ENCODE results near the gene EFEMP1.

The EFEMP1 gene

DNA sequence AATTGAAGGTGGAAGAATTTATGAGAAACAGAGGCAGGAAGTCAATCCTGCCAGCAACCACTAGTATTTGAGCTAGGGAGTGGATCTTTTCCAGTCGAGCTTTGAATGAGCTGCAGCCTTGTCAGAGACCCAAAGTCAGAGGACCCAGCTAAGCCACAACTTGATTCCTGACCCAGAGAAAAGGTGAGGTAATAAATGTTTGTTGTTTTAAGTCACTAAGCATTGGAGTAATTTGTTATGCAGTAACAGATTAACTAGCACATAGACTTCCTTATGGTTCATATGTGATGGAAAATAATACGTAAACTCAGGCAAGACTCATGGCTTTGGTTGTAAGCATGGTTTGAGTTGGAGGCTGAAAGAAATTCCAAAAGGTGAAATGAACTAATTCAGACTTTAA lies 21.6 kb downstream of the EFEMP1 start:
- ChIA-PET POLR2A (no interaction called here), CTCF (no interaction called here)
- H3K4me3 ChIP-seq (ENCODE audit: control insufficient read depth in 1 of 7, extremely low read depth in 1 of 7, insufficient read depth in 4 of 7, low read depth in 2 of 7, low read length in 6 of 7): no peak overlapping the region
- no peaks in the 10 kb centered on the region for H3K27me3 ChIP-seq (replicated peaks in 2 of 5; ENCODE audit: control insufficient read depth in 4 of 5, insufficient read depth in 5 of 5, low read length in 4 of 5)
- peaks cover 0 to 1% (median 0%) of the 10 kb centered on the region in 5 experiments for H3K9me3 ChIP-seq (ENCODE audit: control extremely low read depth in 1 of 5, control insufficient read depth in 4 of 5, insufficient read depth in 2 of 5, low read depth in 1 of 5, low read length in 4 of 5)
- H3K27ac ChIP-seq (ENCODE audit: insufficient read depth in 1 of 2, low read depth in 1 of 2, low read length in 2 of 2, poor library complexity in 1 of 2, severe bottlenecking in 2 of 2): no peak overlapping the region
- 85% methylated on average over 2 of the region's 2 CpGs for WGBS (ENCODE audit: insufficient coverage)
- no peak for DNase-seq
- no peaks in the 10 kb centered on the region for H3K36me3 ChIP-seq (ENCODE audit: control insufficient read depth in 4 of 4, insufficient read depth in 4 of 4, low read length in 3 of 4)
- H3K4me1 ChIP-seq (ENCODE audit: control extremely low read depth in 1 of 4, control insufficient read depth in 4 of 4, insufficient read depth in 4 of 4, low read length in 3 of 4): no peaks in the 10 kb centered on the region

- no peaks in the 10 kb centered on the region for H3K36me3 ChIP-seq (ENCODE audit: control insufficient read depth in 4 of 4, insufficient read depth in 4 of 4, low read length in 3 of 4)
- H3K4me1 ChIP-seq (ENCODE audit: control extremely low read depth in 1 of 4, control insufficient read depth in 4 of 4, insufficient read depth in 4 of 4, low read length in 3 of 4): no peaks in the 10 kb centered on the region
- no peak for DNase-seq
- 100% methylated on average over 1 of the region's 1 CpG for WGBS (ENCODE audit: insufficient coverage)
- peaks cover 0 to 1% (median 0%) of the 10 kb centered on the region in 5 experiments for H3K9me3 ChIP-seq (ENCODE audit: control extremely low read depth in 1 of 5, control insufficient read depth in 4 of 5, insufficient read depth in 2 of 5, low read depth in 1 of 5, low read length in 4 of 5)
- CTCF ChIA-PET: no interaction called here
- H3K27me3 ChIP-seq (replicated peaks in 2 of 5; ENCODE audit: control insufficient read depth in 4 of 5, insufficient read depth in 5 of 5, low read length in 4 of 5): no peaks in the 10 kb centered on the region
- POLR2A ChIA-PET: no interaction called here
- no peak overlapping the region for H3K4me3 ChIP-seq (ENCODE audit: control insufficient read depth in 1 of 7, extremely low read depth in 1 of 7, insufficient read depth in 4 of 7, low read depth in 2 of 7, low read length in 6 of 7)
- no peak overlapping the region for H3K27ac ChIP-seq (ENCODE audit: insufficient read depth in 1 of 2, low read depth in 1 of 2, low read length in 2 of 2, poor library complexity in 1 of 2, severe bottlenecking in 2 of 2)
Observed at GRCh38 chr2:55901322-55901721, 22.3 kb downstream of the EFEMP1 start.

GRCh38 chr2:55899881-55900280 lies 23.7 kb downstream of the EFEMP1 start:
- H3K27me3 ChIP-seq (replicated peaks in 2 of 5; ENCODE audit: control insufficient read depth in 4 of 5, insufficient read depth in 5 of 5, low read length in 4 of 5): peaks cover 0 to 2% (median 0%) of the 10 kb centered on the region in 5 experiments
- ChIA-PET POLR2A (no interaction called here), CTCF (no interaction called here)
- 100% methylated on average over 2 of the region's 2 CpGs for WGBS (ENCODE audit: insufficient coverage)
- H3K4me3 ChIP-seq (ENCODE audit: control insufficient read depth in 1 of 7, extremely low read depth in 1 of 7, insufficient read depth in 4 of 7, low read depth in 2 of 7, low read length in 6 of 7): no peak overlapping the region
- no peaks in the 10 kb centered on the region for H3K4me1 ChIP-seq (ENCODE audit: control extremely low read depth in 1 of 4, control insufficient read depth in 4 of 4, insufficient read depth in 4 of 4, low read length in 3 of 4)
- no peaks in the 10 kb centered on the region for H3K36me3 ChIP-seq (ENCODE audit: control insufficient read depth in 4 of 4, insufficient read depth in 4 of 4, low read length in 3 of 4)
- H3K9me3 ChIP-seq (ENCODE audit: control extremely low read depth in 1 of 5, control insufficient read depth in 4 of 5, insufficient read depth in 2 of 5, low read depth in 1 of 5, low read length in 4 of 5): peaks cover 0 to 1% (median 0%) of the 10 kb centered on the region in 5 experiments
- H3K27ac ChIP-seq (ENCODE audit: insufficient read depth in 1 of 2, low read depth in 1 of 2, low read length in 2 of 2, poor library complexity in 1 of 2, severe bottlenecking in 2 of 2): no peak overlapping the region
- no peak for DNase-seq

- Histone ChIP-seq H3K9me3 (ENCODE audit: control extremely low read depth in 1 of 5, control insufficient read depth in 4 of 5, insufficient read depth in 2 of 5, low read depth in 1 of 5, low read length in 4 of 5) (peaks cover 0 to 1% (median 0%) of the 10 kb centered on the region in 5 experiments), H3K4me3 (ENCODE audit: control insufficient read depth in 1 of 7, extremely low read depth in 1 of 7, insufficient read depth in 4 of 7, low read depth in 2 of 7, low read length in 6 of 7) (no peak overlapping the region), H3K4me1 (ENCODE audit: control extremely low read depth in 1 of 4, control insufficient read depth in 4 of 4, insufficient read depth in 4 of 4, low read length in 3 of 4) (no peaks in the 10 kb centered on the region), H3K27ac (ENCODE audit: insufficient read depth in 1 of 2, low read depth in 1 of 2, low read length in 2 of 2, poor library complexity in 1 of 2, severe bottlenecking in 2 of 2) (no peak overlapping the region), H3K27me3 (replicated peaks in 2 of 5; ENCODE audit: control insufficient read depth in 4 of 5, insufficient read depth in 5 of 5, low read length in 4 of 5) (peaks cover 0 to 4% (median 0%) of the 10 kb centered on the region in 5 experiments), H3K36me3 (ENCODE audit: control insufficient read depth in 4 of 4, insufficient read depth in 4 of 4, low read length in 3 of 4) (no peaks in the 10 kb centered on the region)
- DNase-seq: no peak
- 92% methylated on average over 3 of the region's 5 CpGs for WGBS (ENCODE audit: insufficient coverage)
- ChIA-PET CTCF (no interaction called here), POLR2A (no interaction called here)
Observed at GRCh38 chr2:55898386-55899040, 25.1 kb downstream of the EFEMP1 start.

DNA sequence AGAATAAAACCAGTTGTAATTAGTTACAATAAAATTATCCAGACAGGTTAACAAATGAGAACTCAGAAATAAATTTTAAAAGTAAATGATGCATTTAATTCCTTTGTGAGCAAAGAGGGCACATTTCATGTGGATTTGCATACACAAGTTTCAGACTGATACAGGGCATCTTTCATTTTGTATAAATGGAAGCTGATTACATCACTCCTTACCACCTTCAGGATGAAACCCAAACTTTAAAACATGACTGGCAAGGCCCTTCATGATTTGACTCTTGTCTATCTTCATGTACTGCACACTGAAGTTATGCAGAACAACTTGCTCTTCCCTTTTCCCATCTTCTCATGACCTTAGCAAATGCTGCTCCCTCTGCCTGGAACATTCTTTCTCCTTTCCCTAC lies 26.9 kb downstream of the EFEMP1 start:
- peaks cover 0 to 1% (median 0%) of the 10 kb centered on the region in 5 experiments for H3K9me3 ChIP-seq (ENCODE audit: control extremely low read depth in 1 of 5, control insufficient read depth in 4 of 5, insufficient read depth in 2 of 5, low read depth in 1 of 5, low read length in 4 of 5)
- H3K4me1 ChIP-seq (ENCODE audit: control extremely low read depth in 1 of 4, control insufficient read depth in 4 of 4, insufficient read depth in 4 of 4, low read length in 3 of 4): no peaks in the 10 kb centered on the region
- no peaks in the 10 kb centered on the region for H3K36me3 ChIP-seq (ENCODE audit: control insufficient read depth in 4 of 4, insufficient read depth in 4 of 4, low read length in 3 of 4)
- no peak overlapping the region for H3K4me3 ChIP-seq (ENCODE audit: control insufficient read depth in 1 of 7, extremely low read depth in 1 of 7, insufficient read depth in 4 of 7, low read depth in 2 of 7, low read length in 6 of 7)
- H3K27ac ChIP-seq (ENCODE audit: insufficient read depth in 1 of 2, low read depth in 1 of 2, low read length in 2 of 2, poor library complexity in 1 of 2, severe bottlenecking in 2 of 2): no peak overlapping the region
- ChIA-PET CTCF (no interaction called here), POLR2A (no interaction called here)
- peaks cover 0 to 4% (median 0%) of the 10 kb centered on the region in 5 experiments for H3K27me3 ChIP-seq (replicated peaks in 2 of 5; ENCODE audit: control insufficient read depth in 4 of 5, insufficient read depth in 5 of 5, low read length in 4 of 5)
- DNase-seq: no peak

- Histone ChIP-seq H3K4me1 (ENCODE audit: control extremely low read depth in 1 of 4, control insufficient read depth in 4 of 4, insufficient read depth in 4 of 4, low read length in 3 of 4) (no peaks in the 10 kb centered on the region), H3K36me3 (ENCODE audit: control insufficient read depth in 4 of 4, insufficient read depth in 4 of 4, low read length in 3 of 4) (no peaks in the 10 kb centered on the region), H3K27ac (ENCODE audit: insufficient read depth in 1 of 2, low read depth in 1 of 2, low read length in 2 of 2, poor library complexity in 1 of 2, severe bottlenecking in 2 of 2) (no peak overlapping the region), H3K9me3 (ENCODE audit: control extremely low read depth in 1 of 5, control insufficient read depth in 4 of 5, insufficient read depth in 2 of 5, low read depth in 1 of 5, low read length in 4 of 5) (peaks cover 0 to 1% (median 0%) of the 10 kb centered on the region in 5 experiments), H3K27me3 (replicated peaks in 2 of 5; ENCODE audit: control insufficient read depth in 4 of 5, insufficient read depth in 5 of 5, low read length in 4 of 5) (peaks cover 0 to 4% (median 0%) of the 10 kb centered on the region in 5 experiments), H3K4me3 (ENCODE audit: control insufficient read depth in 1 of 7, extremely low read depth in 1 of 7, insufficient read depth in 4 of 7, low read depth in 2 of 7, low read length in 6 of 7) (no peak overlapping the region)
- WGBS (ENCODE audit: insufficient coverage): 100% methylated on average over 1 of the region's 2 CpGs
- ChIA-PET POLR2A (no interaction called here), CTCF (no interaction called here)
- DNase-seq: no peak
Observed at GRCh38 chr2:55894720-55895119, 28.9 kb downstream of the EFEMP1 start.

- Histone ChIP-seq H3K27ac (ENCODE audit: insufficient read depth in 1 of 2, low read depth in 1 of 2, low read length in 2 of 2, poor library complexity in 1 of 2, severe bottlenecking in 2 of 2) (no peak overlapping the region), H3K27me3 (replicated peaks in 2 of 5; ENCODE audit: control insufficient read depth in 4 of 5, insufficient read depth in 5 of 5, low read length in 4 of 5) (peaks cover 0 to 7% (median 0%) of the 10 kb centered on the region in 5 experiments), H3K36me3 (ENCODE audit: control insufficient read depth in 4 of 4, insufficient read depth in 4 of 4, low read length in 3 of 4) (no peaks in the 10 kb centered on the region), H3K4me3 (ENCODE audit: control insufficient read depth in 1 of 7, extremely low read depth in 1 of 7, insufficient read depth in 4 of 7, low read depth in 2 of 7, low read length in 6 of 7) (no peak overlapping the region), H3K4me1 (ENCODE audit: control extremely low read depth in 1 of 4, control insufficient read depth in 4 of 4, insufficient read depth in 4 of 4, low read length in 3 of 4) (no peaks in the 10 kb centered on the region), H3K9me3 (ENCODE audit: control extremely low read depth in 1 of 5, control insufficient read depth in 4 of 5, insufficient read depth in 2 of 5, low read depth in 1 of 5, low read length in 4 of 5) (peaks cover 0 to 4% (median 0%) of the 10 kb centered on the region in 5 experiments)
- CTCF ChIA-PET: no interaction called here
- WGBS (ENCODE audit: insufficient coverage): 0% methylated on average over 1 of the region's 2 CpGs
- POLR2A ChIA-PET: no interaction called here
- no peak for DNase-seq
Observed at GRCh38 chr2:55891671-55892094, 31.9 kb downstream of the EFEMP1 start.
